Kidney epithelial cell (primary cell): ENCODE results near the gene SETBP1. TPM values are rescaled to one million over a fixed set of nuclear protein-coding genes. Genes with fewer than 3 reads are reported as not detected.

ENCODE experiments used
- DNase-seq: peaks from one replicate; pipeline ENCODE4 v3.0.0-alpha.2; 2010; ENCODE audit warnings: low read depth
- H3K27me3 ChIP-seq: 2 replicates; pipeline ENCODE4 v1.6.0; 2011; ENCODE audit warnings: low read length; ENCODE audit not compliant: control insufficient read depth, insufficient read depth
- H3K36me3 ChIP-seq: 2 replicates; pipeline ENCODE4 v1.5.1; 2011; ENCODE audit warnings: low read length; ENCODE audit not compliant: control insufficient read depth, insufficient read depth
- H3K4me3 ChIP-seq: 2 replicates; pipeline ENCODE4 v1.5.1; 2011; ENCODE audit warnings: low read depth, mild to moderate bottlenecking, control low read depth, low read length
- CTCF ChIP-seq: IDR thresholded peaks from 2 replicates; pipeline ENCODE4 v1.5.1; 2011; ENCODE audit warnings: mild to moderate bottlenecking, moderate library complexity, low read length, control low read depth, inconsistent platforms; ENCODE audit not compliant: insufficient read depth, poor library complexity, severe bottlenecking
- total RNA-seq: library from RNA; depleted of rRNA; stranded (reverse); fragments of >200 nt; gene quantifications from 2 replicates; pipeline ENCODE4 v1.2.3, GENCODE V29; 2015

The SETBP1 gene
- total RNA-seq, 1 donor from 2014 or later, result 2.9 TPM

- TF ChIP-seq CTCF, result no peak
- Histone ChIP-seq H3K36me3 (no peaks in the 10 kb centered on the region), H3K4me3 (no peak overlapping the region), H3K27me3 (no peaks in the 10 kb centered on the region)
- no peak for DNase-seq
Observed at GRCh38 chr18:44687421-44687820, 6.7 kb downstream of the SETBP1 start.

DNA sequence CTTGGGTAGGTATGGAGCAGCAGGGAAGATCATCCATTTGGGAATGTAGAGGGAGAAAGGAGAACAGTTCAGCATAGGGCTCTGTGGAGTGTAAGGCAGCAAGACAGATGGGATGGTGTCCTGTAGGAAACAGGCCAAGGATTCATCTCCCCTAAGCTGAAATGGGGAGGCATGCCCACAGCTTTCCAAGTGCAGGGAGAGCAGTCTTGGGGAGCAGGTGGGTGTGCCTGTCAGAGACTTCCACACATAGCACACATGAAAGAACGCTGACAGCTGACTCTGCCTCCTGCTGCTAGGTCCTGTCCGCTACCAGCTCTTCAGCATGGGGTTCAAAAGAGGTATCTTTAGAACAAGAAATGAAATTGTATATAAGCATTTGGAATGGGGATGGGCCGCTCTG lies 9.0 kb downstream of the SETBP1 start:
- no peak for DNase-seq
- no peak overlapping the region for H3K4me3 ChIP-seq
- H3K27me3 ChIP-seq, result no peaks in the 10 kb centered on the region
- no peaks in the 10 kb centered on the region for H3K36me3 ChIP-seq
- TF ChIP-seq CTCF, result no peak

- Histone ChIP-seq H3K36me3 (no peaks in the 10 kb centered on the region), H3K27me3 (no peaks in the 10 kb centered on the region), H3K4me3 (no peak overlapping the region)
- no peak for TF ChIP-seq CTCF
- DNase-seq, result no peak
Observed at GRCh38 chr18:44691148-44691925, 10.6 kb downstream of the SETBP1 start.

DNA sequence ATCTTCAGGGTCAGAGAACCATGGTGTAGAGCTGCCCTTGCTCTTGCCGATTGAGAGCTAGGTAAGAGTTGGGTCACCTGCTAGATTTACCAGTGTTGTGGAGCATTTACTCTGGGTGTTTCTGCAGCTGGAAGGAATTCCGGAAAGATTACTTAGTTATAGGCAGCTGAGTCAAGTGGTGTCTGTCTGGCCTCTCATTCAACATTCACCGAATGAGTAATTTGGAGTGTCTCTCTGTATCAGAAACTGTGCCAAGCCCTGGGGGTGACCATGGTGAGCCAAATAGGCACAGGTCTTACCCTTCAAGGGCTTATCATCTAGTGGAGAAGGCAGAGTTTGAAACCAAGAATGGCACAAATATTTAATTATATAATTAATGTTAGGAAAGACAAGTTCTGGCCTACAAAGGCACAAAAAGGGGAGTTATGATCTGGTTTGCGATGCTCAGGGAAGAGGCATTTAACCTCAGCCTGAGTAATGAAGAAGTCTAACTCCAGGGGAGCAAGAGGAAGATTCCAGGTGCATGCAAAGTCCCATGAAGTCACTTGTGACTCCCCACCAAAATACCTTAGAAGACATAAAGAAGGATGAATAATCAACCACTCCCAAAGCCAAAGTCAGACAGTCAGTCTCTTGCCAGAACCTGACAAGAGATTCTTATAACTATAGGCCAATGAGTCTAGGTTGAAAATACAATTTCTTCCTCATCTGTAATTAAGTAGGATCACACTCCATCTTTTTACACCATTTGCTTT lies 12.5 kb downstream of the SETBP1 start:
- peak; percentile 42 for DNase-seq
- no peak for TF ChIP-seq CTCF
- H3K36me3 ChIP-seq, result no peaks in the 10 kb centered on the region
- no peaks in the 10 kb centered on the region for H3K27me3 ChIP-seq
- no peak overlapping the region for H3K4me3 ChIP-seq

GRCh38 chr18:44695503-44695902 lies 14.8 kb downstream of the SETBP1 start:
- no peak for DNase-seq
- no peaks in the 10 kb centered on the region for H3K27me3 ChIP-seq
- no peaks in the 10 kb centered on the region for H3K36me3 ChIP-seq
- H3K4me3 ChIP-seq, result no peak overlapping the region
- TF ChIP-seq CTCF, result no peak
